ENCODE data around the gene KRT2.

KRT2 gene

GRCh38 chr12:52651726-52652261 lies at the start of gene KRT2:
Gene KRT2, minus strand, starts transcription at chr12:52652211. Its CDS starts 69 bp downstream, at chr12:52652142.
- intact Hi-C loops (cut with DNase I): no loop called here
- DNase-seq: no peak

GRCh38 chr12:52701281-52701680 lies 49.3 kb upstream of the KRT2 start:
- DNase-seq: no peak
- intact Hi-C loops (cut with DNase I): no loop called here

- no peak for DNase-seq
- intact Hi-C loops (cut with DNase I): no loop called here
Observed at GRCh38 chr12:52699960-52700359, 47.9 kb upstream of the KRT2 start.

GRCh38 chr12:52699373-52699772 lies 47.4 kb upstream of the KRT2 start:
- intact Hi-C loops (cut with DNase I): no loop called here
- no peak for DNase-seq

- DNase-seq: peak in 15 of 42 donors; percentile 7 to 56 (median 22)
- intact Hi-C loops (cut with DNase I): no loop called here
Observed at GRCh38 chr12:52698651-52699340, 46.8 kb upstream of the KRT2 start.

- intact Hi-C loops (cut with DNase I): no loop called here
- no peak for DNase-seq
Observed at GRCh38 chr12:52697058-52697582, 45.1 kb upstream of the KRT2 start.

- no peak for DNase-seq
Observed at GRCh38 chr12:52696588-52696987, 44.6 kb upstream of the KRT2 start.

GRCh38 chr12:52695039-52695438 lies 43.0 kb upstream of the KRT2 start:
- intact Hi-C loops (cut with DNase I): no loop called here
- no peak for DNase-seq

More at GRCh38 chr12:52696588-52696987, 44.6 kb upstream of the KRT2 start:
- intact Hi-C loops (cut with DNase I): no loop called here

GRCh38 chr12:52694151-52694550 lies 42.1 kb upstream of the KRT2 start:
- DNase-seq: no peak
- intact Hi-C loops (cut with DNase I): no loop called here

- intact Hi-C loops (cut with DNase I): no loop called here
- DNase-seq: no peak
Observed at GRCh38 chr12:52693261-52693660, 41.2 kb upstream of the KRT2 start.

- DNase-seq: no peak
- intact Hi-C loops (cut with DNase I): no loop called here
Observed at GRCh38 chr12:52692254-52692653, 40.2 kb upstream of the KRT2 start.

GRCh38 chr12:52691841-52692150 lies 39.8 kb upstream of the KRT2 start:
- DNase-seq: no peak
- intact Hi-C loops (cut with DNase I): no loop called here

- peak in 36 of 42 donors; percentile 4 to 73 (median 34) for DNase-seq
Observed at GRCh38 chr12:52691076-52691840, 39.2 kb upstream of the KRT2 start.

GRCh38 chr12:52690351-52691075 lies 38.5 kb upstream of the KRT2 start:
- DNase-seq: no peak
- intact Hi-C loops (cut with DNase I): no loop called here

More at GRCh38 chr12:52691076-52691840, 39.2 kb upstream of the KRT2 start:
- intact Hi-C loops (cut with DNase I): no loop called here

- DNase-seq: no peak
- intact Hi-C loops (cut with DNase I): no loop called here
Observed at GRCh38 chr12:52689936-52690335, 37.9 kb upstream of the KRT2 start.

GRCh38 chr12:52689239-52689638 lies 37.2 kb upstream of the KRT2 start:
- DNase-seq: no peak
- intact Hi-C loops (cut with DNase I): no loop called here

GRCh38 chr12:52688481-52688880 lies 36.5 kb upstream of the KRT2 start:
- intact Hi-C loops (cut with DNase I): no loop called here
- no peak for DNase-seq

- intact Hi-C loops (cut with DNase I): no loop called here
- DNase-seq: no peak
Observed at GRCh38 chr12:52687497-52688385, 35.7 kb upstream of the KRT2 start.
